CD4-positive, alpha-beta T cell treated with Interleukin-15 for 1 hour (primary cell): ENCODE measurements around the gene MAP2.

Experiments
- DNase-seq: peaks from one replicate; pipeline ENCODE4 v3.0.0-alpha.2; 2020

MAP2 gene

GRCh38 chr2:209663656-209664055, 239.8 kb downstream of the MAP2 start:
- DNase-seq: no peak

- DNase-seq: no peak
Measured at GRCh38 chr2:209666296-209666695, 242.4 kb downstream of the MAP2 start.

- no peak for DNase-seq
Measured at GRCh38 chr2:209671020-209671680, 247.3 kb downstream of the MAP2 start.

- no peak for DNase-seq
Measured at GRCh38 chr2:209673811-209674210, 250.0 kb downstream of the MAP2 start.

GRCh38 chr2:209680596-209680995, 256.7 kb downstream of the MAP2 start:
- no peak for DNase-seq

- DNase-seq: no peak
Measured at GRCh38 chr2:209681201-209681735, 257.4 kb downstream of the MAP2 start.

GRCh38 chr2:209682646-209683045, 258.8 kb downstream of the MAP2 start:
- DNase-seq: no peak

GRCh38 chr2:209685340-209685739, 261.5 kb downstream of the MAP2 start:
- DNase-seq: no peak

GRCh38 chr2:209685963-209686362, 262.1 kb downstream of the MAP2 start:
- DNase-seq: no peak

GRCh38 chr2:209686448-209686847, 262.6 kb downstream of the MAP2 start:
- no peak for DNase-seq

GRCh38 chr2:209687323-209687969, 263.6 kb downstream of the MAP2 start:
- no peak for DNase-seq

- no peak for DNase-seq
Measured at GRCh38 chr2:209688385-209688784, 264.5 kb downstream of the MAP2 start.

- no peak for DNase-seq
Measured at GRCh38 chr2:209690029-209690754, 266.3 kb downstream of the MAP2 start.

GRCh38 chr2:209694748-209695147, 270.9 kb downstream of the MAP2 start:
- DNase-seq: no peak

GRCh38 chr2:209696836-209697711, 273.2 kb downstream of the MAP2 start:
- no peak for DNase-seq

GRCh38 chr2:209702775-209703174, 278.9 kb downstream of the MAP2 start:
- no peak for DNase-seq

GRCh38 chr2:209713219-209713618, 289.4 kb downstream of the MAP2 start:
- no peak for DNase-seq

GRCh38 chr2:209719034-209719433, 295.2 kb downstream of the MAP2 start:
- no peak for DNase-seq

- no peak for DNase-seq
Measured at GRCh38 chr2:209721497-209721896, 297.6 kb downstream of the MAP2 start.

- no peak for DNase-seq
Measured at GRCh38 chr2:209726311-209726710, 302.5 kb downstream of the MAP2 start.

GRCh38 chr2:209727077-209727476, 303.2 kb downstream of the MAP2 start:
- no peak for DNase-seq

GRCh38 chr2:209734805-209735204, 311.0 kb downstream of the MAP2 start:
- DNase-seq: no peak

GRCh38 chr2:209741953-209742352, 318.1 kb downstream of the MAP2 start:
- DNase-seq: no peak
